HepG2 (cell line): ENCODE results near the gene SLC25A47. TPM values are rescaled to one million over a fixed set of nuclear protein-coding genes. Genes with fewer than 3 reads are reported as not detected.
A peak's percentile ranks its signal among the peaks of the same experiment; 100 is the strongest.

Experiments
- CAMTA2 ChIP-seq: sonication (generic); formaldehyde crosslinking; IDR thresholded peaks from 2 replicates; pipeline ENCODE4 v1.4.0; 2020; ENCODE audit warnings: mild to moderate bottlenecking, missing genetic modification reagents, borderline replicate concordance
- GATAD2A ChIP-seq: IDR thresholded peaks from 2 replicates; pipeline ENCODE4 v1.6.1; 2016
- HNF4G ChIP-seq, 2 experiments: sonication (generic) in 1 of 2; formaldehyde crosslinking in 1 of 2; IDR thresholded peaks; 2 replicates each; pipeline versions ENCODE4 v1.4.0 to v1.6.1; 2011 to 2020; ENCODE audit warnings: borderline replicate concordance in 2 of 2, low read depth in 2 of 2, mild to moderate bottlenecking in 2 of 2, low read length in 1 of 2, missing genetic modification reagents in 1 of 2, moderate library complexity in 1 of 2
- HOXA5 ChIP-seq: sonication (generic); formaldehyde crosslinking; IDR thresholded peaks from 2 replicates; pipeline ENCODE4 v1.4.0; 2020; ENCODE audit warnings: missing genetic modification reagents
- HOXD1 ChIP-seq: sonication (generic); formaldehyde crosslinking; IDR thresholded peaks from 2 replicates; pipeline ENCODE4 v1.5.0; 2020; ENCODE audit warnings: missing genetic modification reagents
- PRPF4 ChIP-seq: fragments of 200-400 bp; formaldehyde crosslinking; IDR thresholded peaks from 2 replicates; pipeline ENCODE4 v1.6.1; 2016; ENCODE audit warnings: low read length, low read depth; ENCODE audit not compliant: poor library complexity, severe bottlenecking
- PTBP1 ChIP-seq: fragments of 200-400 bp; formaldehyde crosslinking; IDR thresholded peaks from 2 replicates; pipeline ENCODE4 v1.6.1; 2018; ENCODE audit warnings: low read length, low read depth; ENCODE audit not compliant: poor library complexity, severe bottlenecking
- SMARCC2 ChIP-seq: fragments of 450-650 bp; IDR thresholded peaks from 2 replicates; pipeline ENCODE4 v1.6.1; 2017; ENCODE audit warnings: antibody characterized with exemption, mild to moderate bottlenecking
- TBL1XR1 ChIP-seq: fragments of 150-350 bp; IDR thresholded peaks from 2 replicates; pipeline ENCODE4 v1.6.1; 2014; ENCODE audit warnings: borderline replicate concordance, low read length; ENCODE audit not compliant: partially characterized antibody
- U2AF2 ChIP-seq: fragments of 200-400 bp; formaldehyde crosslinking; IDR thresholded peaks from 2 replicates; pipeline ENCODE4 v1.6.1; 2017; ENCODE audit warnings: low read depth, mild to moderate bottlenecking, low read length
- ZFP36 ChIP-seq: fragments of 150-350 bp; IDR thresholded peaks from 2 replicates; pipeline ENCODE4 v1.6.1; 2018; ENCODE audit warnings: borderline replicate concordance, low read length, low read depth; ENCODE audit not compliant: partially characterized antibody
- ZFP90 ChIP-seq: sonication (generic); formaldehyde crosslinking; IDR thresholded peaks from 2 replicates; pipeline ENCODE4 v1.8.0; 2022; ENCODE audit warnings: missing genetic modification reagents, mild to moderate bottlenecking, inconsistent platforms, borderline replicate concordance
- ZNF331 ChIP-seq: sonication (generic); formaldehyde crosslinking; IDR thresholded peaks from 2 replicates; pipeline ENCODE4 v1.4.0; 2020; ENCODE audit warnings: missing genetic modification reagents
- ZNF781 ChIP-seq: sonication (generic); formaldehyde crosslinking; IDR thresholded peaks from 2 replicates; pipeline ENCODE4 v1.5.1; 2020; ENCODE audit warnings: borderline replicate concordance, mild to moderate bottlenecking, missing genetic modification reagents; ENCODE audit errors: not compliant biosample characterization
- polyA plus RNA-seq, 8 experiments: library from polyadenylated mRNA; depleted of rRNA in 3 of 8; stranded (reverse) in 7 of 8; unstranded in 1 of 8; fragments of >200 nt; fragmentation: Illumina TruSeq in 4 of 8; extraction: Trizol in 4 of 8; gene quantifications; 2 replicates each; pipeline versions ENCODE4 v1.2.1 to v1.2.3, GENCODE V29; 2011 to 2016; ENCODE audit warnings: low read depth in 4 of 8, missing spikeins in 1 of 8, mixed read lengths in 1 of 8; ENCODE audit not compliant: insufficient read depth in 1 of 8
- total RNA-seq, 5 experiments: library from RNA; depleted of rRNA; stranded (reverse); fragments of >200 nt; fragmentation: Illumina TruSeq; extraction: Trizol; gene quantifications; 2 replicates each; pipeline ENCODE4 v1.2.3, GENCODE V29; 2016; ENCODE audit warnings: low read depth in 1 of 5
- TF ChIP-seq, protein P1 (sequence below): IDR thresholded peaks from 2 replicates; pipeline ENCODE4 v1.6.1; 2016; ENCODE audit warnings: missing compliant biosample characterization, missing genetic modification reagents, borderline replicate concordance
- TF ChIP-seq, protein P2 (sequence below): sonication (generic); formaldehyde crosslinking; IDR thresholded peaks from 2 replicates; pipeline ENCODE4 v1.8.1; 2023; ENCODE audit warnings: missing genetic modification reagents, inconsistent platforms, borderline replicate concordance
- TF ChIP-seq, protein P3 (sequence below), 2 experiments: fragments of 450-650 bp in 1 of 2; sonication (generic) in 1 of 2; formaldehyde crosslinking; IDR thresholded peaks; 2 replicates each; pipeline versions ENCODE4 v1.5.0 to v1.8.0; 2020 to 2022; ENCODE audit warnings: mild to moderate bottlenecking in 1 of 2, missing genetic modification reagents in 1 of 2
- TF ChIP-seq, protein P4 (sequence below): sonication (generic); formaldehyde crosslinking; IDR thresholded peaks from 2 replicates; pipeline ENCODE4 v1.4.0; 2020; ENCODE audit warnings: missing genetic modification reagents; ENCODE audit errors: not compliant biosample characterization
- TF ChIP-seq, protein P5 (sequence below): sonication (generic); formaldehyde crosslinking; IDR thresholded peaks from 2 replicates; pipeline ENCODE4 v1.9.0; 2021; ENCODE audit warnings: missing genetic modification reagents, mild to moderate bottlenecking, borderline replicate concordance
- TF ChIP-seq, protein P6 (sequence below): sonication (generic); IDR thresholded peaks from 2 replicates; pipeline ENCODE4 v1.6.1; 2016; ENCODE audit warnings: low read depth, borderline replicate concordance

SLC25A47 gene
- total and polyA plus RNA-seq, 2 of the 13 experiments (the other 11 are each of a cell fraction or from before 2014, with no cell fraction given) = 1.0 to 1.7 TPM

DNA sequence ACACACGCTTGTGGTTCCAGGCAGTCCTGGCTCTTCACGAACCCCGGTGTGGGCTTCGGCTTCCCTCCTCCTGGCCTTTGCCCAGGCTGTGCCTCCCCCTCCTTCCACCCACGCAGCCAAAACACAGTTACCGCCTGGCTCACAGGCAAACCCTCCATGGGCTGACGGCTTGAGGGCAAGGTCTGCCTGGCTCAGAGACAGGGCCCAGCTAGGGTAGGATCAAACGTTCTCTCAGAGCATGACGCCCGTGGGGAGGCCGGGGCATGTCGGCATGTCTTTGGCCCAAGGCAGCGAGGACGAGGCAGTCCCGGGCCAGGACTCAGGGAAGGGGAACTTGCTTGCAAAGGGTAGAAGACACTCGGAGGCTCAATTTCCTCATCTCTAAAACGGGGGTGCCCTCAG lies 2.1 kb downstream of the SLC25A47 start (continued):
- TF ChIP-seq, protein P1, sequence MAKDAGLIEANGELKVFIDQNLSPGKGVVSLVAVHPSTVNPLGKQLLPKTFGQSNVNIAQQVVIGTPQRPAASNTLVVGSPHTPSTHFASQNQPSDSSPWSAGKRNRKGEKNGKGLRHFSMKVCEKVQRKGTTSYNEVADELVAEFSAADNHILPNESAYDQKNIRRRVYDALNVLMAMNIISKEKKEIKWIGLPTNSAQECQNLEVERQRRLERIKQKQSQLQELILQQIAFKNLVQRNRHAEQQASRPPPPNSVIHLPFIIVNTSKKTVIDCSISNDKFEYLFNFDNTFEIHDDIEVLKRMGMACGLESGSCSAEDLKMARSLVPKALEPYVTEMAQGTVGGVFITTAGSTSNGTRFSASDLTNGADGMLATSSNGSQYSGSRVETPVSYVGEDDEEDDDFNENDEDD (CRISPR knock-in tag) = 0 out of 2 replicates have a peak, but pooled peaks have one; percentile 41
- TF ChIP-seq GATAD2A (CRISPR knock-in tag) (peak; percentile 78), ZNF331 (CRISPR knock-in tag) (no peak), HNF4G (IDR thresholded peaks at IDR 0.05; ENCODE audit: borderline replicate concordance, low read depth, low read length) (0 out of 2 replicates have a peak, but pooled peaks have one; percentile 17), HNF4G (CRISPR knock-in tag; IDR thresholded peaks at IDR 0.05; ENCODE audit: borderline replicate concordance, low read depth) (0 out of 2 replicates have a peak, but pooled peaks have one; percentile 38), CAMTA2 (no peak), ZFP36 (no peak), SMARCC2 (no peak), ZFP90 (CRISPR knock-in tag) (no peak), PTBP1 (no peak), ZNF781 (CRISPR knock-in tag) (no peak), HOXA5 (CRISPR knock-in tag) (no peak), TBL1XR1 (no peak), HOXD1 (CRISPR knock-in tag) (no peak), U2AF2 (no peak), PRPF4 (no peak)
- TF ChIP-seq, protein P2, sequence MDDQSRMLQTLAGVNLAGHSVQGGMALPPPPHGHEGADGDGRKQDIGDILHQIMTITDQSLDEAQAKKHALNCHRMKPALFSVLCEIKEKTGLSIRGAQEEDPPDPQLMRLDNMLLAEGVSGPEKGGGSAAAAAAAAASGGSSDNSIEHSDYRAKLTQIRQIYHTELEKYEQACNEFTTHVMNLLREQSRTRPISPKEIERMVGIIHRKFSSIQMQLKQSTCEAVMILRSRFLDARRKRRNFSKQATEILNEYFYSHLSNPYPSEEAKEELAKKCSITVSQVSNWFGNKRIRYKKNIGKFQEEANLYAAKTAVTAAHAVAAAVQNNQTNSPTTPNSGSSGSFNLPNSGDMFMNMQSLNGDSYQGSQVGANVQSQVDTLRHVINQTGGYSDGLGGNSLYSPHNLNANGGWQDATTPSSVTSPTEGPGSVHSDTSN = no peak
- TF ChIP-seq, protein P3, sequence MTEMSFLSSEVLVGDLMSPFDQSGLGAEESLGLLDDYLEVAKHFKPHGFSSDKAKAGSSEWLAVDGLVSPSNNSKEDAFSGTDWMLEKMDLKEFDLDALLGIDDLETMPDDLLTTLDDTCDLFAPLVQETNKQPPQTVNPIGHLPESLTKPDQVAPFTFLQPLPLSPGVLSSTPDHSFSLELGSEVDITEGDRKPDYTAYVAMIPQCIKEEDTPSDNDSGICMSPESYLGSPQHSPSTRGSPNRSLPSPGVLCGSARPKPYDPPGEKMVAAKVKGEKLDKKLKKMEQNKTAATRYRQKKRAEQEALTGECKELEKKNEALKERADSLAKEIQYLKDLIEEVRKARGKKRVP (CRISPR knock-in tag; IDR thresholded peaks at IDR 0.05) = no peak
- TF ChIP-seq, protein P4, sequence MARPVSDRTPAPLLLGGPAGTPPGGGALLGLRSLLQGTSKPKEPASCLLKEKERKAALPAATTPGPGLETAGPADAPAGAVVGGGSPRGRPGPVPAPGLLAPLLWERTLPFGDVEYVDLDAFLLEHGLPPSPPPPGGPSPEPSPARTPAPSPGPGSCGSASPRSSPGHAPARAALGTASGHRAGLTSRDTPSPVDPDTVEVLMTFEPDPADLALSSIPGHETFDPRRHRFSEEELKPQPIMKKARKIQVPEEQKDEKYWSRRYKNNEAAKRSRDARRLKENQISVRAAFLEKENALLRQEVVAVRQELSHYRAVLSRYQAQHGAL (CRISPR knock-in tag) = no peak
- TF ChIP-seq, protein P5, sequence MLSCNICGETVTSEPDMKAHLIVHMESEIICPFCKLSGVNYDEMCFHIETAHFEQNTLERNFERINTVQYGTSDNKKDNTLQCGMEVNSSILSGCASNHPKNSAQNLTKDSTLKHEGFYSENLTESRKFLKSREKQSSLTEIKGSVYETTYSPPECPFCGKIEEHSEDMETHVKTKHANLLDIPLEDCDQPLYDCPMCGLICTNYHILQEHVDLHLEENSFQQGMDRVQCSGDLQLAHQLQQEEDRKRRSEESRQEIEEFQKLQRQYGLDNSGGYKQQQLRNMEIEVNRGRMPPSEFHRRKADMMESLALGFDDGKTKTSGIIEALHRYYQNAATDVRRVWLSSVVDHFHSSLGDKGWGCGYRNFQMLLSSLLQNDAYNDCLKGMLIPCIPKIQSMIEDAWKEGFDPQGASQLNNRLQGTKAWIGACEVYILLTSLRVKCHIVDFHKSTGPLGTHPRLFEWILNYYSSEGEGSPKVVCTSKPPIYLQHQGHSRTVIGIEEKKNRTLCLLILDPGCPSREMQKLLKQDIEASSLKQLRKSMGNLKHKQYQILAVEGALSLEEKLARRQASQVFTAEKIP (CRISPR knock-in tag) = no peak
- TF ChIP-seq, protein P6, sequence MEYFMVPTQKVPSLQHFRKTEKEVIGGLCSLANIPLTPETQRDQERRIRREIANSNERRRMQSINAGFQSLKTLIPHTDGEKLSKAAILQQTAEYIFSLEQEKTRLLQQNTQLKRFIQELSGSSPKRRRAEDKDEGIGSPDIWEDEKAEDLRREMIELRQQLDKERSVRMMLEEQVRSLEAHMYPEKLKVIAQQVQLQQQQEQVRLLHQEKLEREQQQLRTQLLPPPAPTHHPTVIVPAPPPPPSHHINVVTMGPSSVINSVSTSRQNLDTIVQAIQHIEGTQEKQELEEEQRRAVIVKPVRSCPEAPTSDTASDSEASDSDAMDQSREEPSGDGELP = no peak
